ENCODE data around the gene DLGAP5.
A peak's percentile ranks its signal among the peaks of the same experiment; 100 is the strongest.

DLGAP5 gene

GRCh38 chr14:55190906-55191202 is 531 bp downstream of the DLGAP5 start:
- peak overlapping the region; percentile 88 for H3K4me3 ChIP-seq (ENCODE audit: low read depth, low read length)

GRCh38 chr14:55188686-55189295 is 2.6 kb downstream of the DLGAP5 start:
- H3K4me3 ChIP-seq (ENCODE audit: low read depth, low read length), result no peak overlapping the region

GRCh38 chr14:55180434-55180833 is 11.0 kb downstream of the DLGAP5 start:
- H3K4me3 ChIP-seq (ENCODE audit: low read depth, low read length), result no peak overlapping the region

GRCh38 chr14:55180006-55180405 is 11.4 kb downstream of the DLGAP5 start:
- no peak overlapping the region for H3K4me3 ChIP-seq (ENCODE audit: low read depth, low read length)

- H3K4me3 ChIP-seq (ENCODE audit: low read depth, low read length), result no peak overlapping the region
These were observed 20.9 kb downstream of the DLGAP5 start for GRCh38 chr14:55170526-55170925.

GRCh38 chr14:55160989-55161388 is 30.4 kb downstream of the DLGAP5 start:
- H3K4me3 ChIP-seq (ENCODE audit: low read depth, low read length), result no peak overlapping the region

- no peak overlapping the region for H3K4me3 ChIP-seq (ENCODE audit: low read depth, low read length)
These were observed 33.0 kb downstream of the DLGAP5 start for GRCh38 chr14:55158412-55158811.

GRCh38 chr14:55157080-55157479 is 34.3 kb downstream of the DLGAP5 start:
- no peak overlapping the region for H3K4me3 ChIP-seq (ENCODE audit: low read depth, low read length)

GRCh38 chr14:55153951-55154350 is 37.4 kb downstream of the DLGAP5 start:
- no peak overlapping the region for H3K4me3 ChIP-seq (ENCODE audit: low read depth, low read length)

- no peak overlapping the region for H3K4me3 ChIP-seq (ENCODE audit: low read depth, low read length)
These were observed 39.2 kb downstream of the DLGAP5 start for GRCh38 chr14:55152052-55152753.

- no peak overlapping the region for H3K4me3 ChIP-seq (ENCODE audit: low read depth, low read length)
These were observed 39.8 kb downstream of the DLGAP5 start for GRCh38 chr14:55151601-55152000.

GRCh38 chr14:55146425-55146824 is 45.0 kb downstream of the DLGAP5 start:
- no peak overlapping the region for H3K4me3 ChIP-seq (ENCODE audit: low read depth, low read length)

GRCh38 chr14:55142466-55142865 is 48.9 kb downstream of the DLGAP5 start:
- no peak overlapping the region for H3K4me3 ChIP-seq (ENCODE audit: low read depth, low read length)

GRCh38 chr14:55141825-55142224 is 49.6 kb downstream of the DLGAP5 start:
- H3K4me3 ChIP-seq (ENCODE audit: low read depth, low read length), result no peak overlapping the region

GRCh38 chr14:55139696-55140509 is 51.5 kb downstream of the DLGAP5 start:
- no peak overlapping the region for H3K4me3 ChIP-seq (ENCODE audit: low read depth, low read length)

GRCh38 chr14:55139141-55139540 is 52.2 kb downstream of the DLGAP5 start:
- no peak overlapping the region for H3K4me3 ChIP-seq (ENCODE audit: low read depth, low read length)

GRCh38 chr14:55138091-55138490 is 53.3 kb downstream of the DLGAP5 start:
- H3K4me3 ChIP-seq (ENCODE audit: low read depth, low read length), result no peak overlapping the region

GRCh38 chr14:55136885-55137786 is 54.2 kb downstream of the DLGAP5 start:
- no peak overlapping the region for H3K4me3 ChIP-seq (ENCODE audit: low read depth, low read length)

GRCh38 chr14:55136241-55136640 is 55.1 kb downstream of the DLGAP5 start:
- no peak overlapping the region for H3K4me3 ChIP-seq (ENCODE audit: low read depth, low read length)

- H3K4me3 ChIP-seq (ENCODE audit: low read depth, low read length), result no peak overlapping the region
These were observed 58.0 kb downstream of the DLGAP5 start for GRCh38 chr14:55133416-55133815.

All from iPS-11a (cell line).